Thyroid gland (tissue), 4 donors: ENCODE data around the gene PMIS2. TPM values are rescaled to one million over a fixed set of nuclear protein-coding genes. Genes with fewer than 3 reads are reported as not detected.

Experiments
- DNase-seq, 2 donors: peaks; one replicate each; pipeline ENCODE4 v3.0.0-alpha.2; 2019
- H3K27ac ChIP-seq, 3 donors: fragments of 200-600 bp; sonication (generic); 1 replicate in 2 of 3; 2 replicates in 1 of 3; pipeline ENCODE4 v1.5.1; 2016 to 2019; ENCODE audit warnings: mild to moderate bottlenecking in 1 of 3, moderate library complexity in 1 of 3
- H3K27me3 ChIP-seq: fragments of 200-600 bp; sonication (generic); one replicate; pipeline ENCODE4 v1.5.1; 2019
- H3K36me3 ChIP-seq, 2 donors: fragments of 200-600 bp; sonication (generic); one replicate each; pipeline ENCODE4 v1.5.1; 2016 to 2019
- H3K4me1 ChIP-seq, 2 donors: fragments of 200-600 bp; sonication (generic); one replicate each; pipeline ENCODE4 v1.5.1; 2017 to 2019
- H3K4me3 ChIP-seq, 3 donors: fragments of 200-600 bp; sonication (generic); replicated peaks in 1 of 3; 1 replicate in 2 of 3; 2 replicates in 1 of 3; pipeline ENCODE4 v1.5.1; 2016; ENCODE audit warnings: mild to moderate bottlenecking in 1 of 3
- H3K9me3 ChIP-seq: fragments of 200-600 bp; sonication (generic); one replicate; pipeline ENCODE4 v1.5.1; 2017
- POLR2A ChIP-seq, 2 donors: fragments of 450-650 bp; IDR thresholded peaks; one replicate each; pipeline ENCODE4 v1.6.1; 2017; ENCODE audit warnings: antibody characterized with exemption in 2 of 2, mild to moderate bottlenecking in 2 of 2, moderate library complexity in 1 of 2
- WGBS, 2 donors: methylation state at CpG; one replicate each; pipeline ENCODE4 v1.1.5; 2017; 5-methylcytosine and 5-hydroxymethylcytosine counted together
- intact Hi-C: fragments of 100-400 bp; cut with DNase I; formaldehyde crosslinking; loops from one replicate; pipeline ENCODE4 v1.15.1; 2023
- total RNA-seq, 4 donors: library from RNA; depleted of rRNA; stranded (reverse); fragments of >200 nt; gene quantifications; one replicate each; pipeline ENCODE4 v1.2.3, GENCODE V29; 2016
- TF ChIP-seq, protein P1 (sequence below), 6 experiments: fragments of 200-600 bp in 3 of 6; fragments of 450-650 bp in 3 of 6; sonication (generic) in 3 of 6; IDR thresholded peaks; one replicate each; pipeline ENCODE4 v1.5.1; 2016 to 2019; ENCODE audit warnings: antibody characterized with exemption in 6 of 6, mild to moderate bottlenecking in 2 of 6, inconsistent platforms in 1 of 6, moderate library complexity in 1 of 6

PMIS2 gene
- total RNA-seq, 4 donors from 2014 or later = not detected

- no peaks in the 10 kb centered on the region for H3K27me3 ChIP-seq
- H3K9me3 ChIP-seq = no peaks in the 10 kb centered on the region
- no peaks in the 10 kb centered on the region for H3K36me3 ChIP-seq
- TF ChIP-seq POLR2A (IDR thresholded peaks at IDR 0.05) = no peak
- TF ChIP-seq, protein P1, sequence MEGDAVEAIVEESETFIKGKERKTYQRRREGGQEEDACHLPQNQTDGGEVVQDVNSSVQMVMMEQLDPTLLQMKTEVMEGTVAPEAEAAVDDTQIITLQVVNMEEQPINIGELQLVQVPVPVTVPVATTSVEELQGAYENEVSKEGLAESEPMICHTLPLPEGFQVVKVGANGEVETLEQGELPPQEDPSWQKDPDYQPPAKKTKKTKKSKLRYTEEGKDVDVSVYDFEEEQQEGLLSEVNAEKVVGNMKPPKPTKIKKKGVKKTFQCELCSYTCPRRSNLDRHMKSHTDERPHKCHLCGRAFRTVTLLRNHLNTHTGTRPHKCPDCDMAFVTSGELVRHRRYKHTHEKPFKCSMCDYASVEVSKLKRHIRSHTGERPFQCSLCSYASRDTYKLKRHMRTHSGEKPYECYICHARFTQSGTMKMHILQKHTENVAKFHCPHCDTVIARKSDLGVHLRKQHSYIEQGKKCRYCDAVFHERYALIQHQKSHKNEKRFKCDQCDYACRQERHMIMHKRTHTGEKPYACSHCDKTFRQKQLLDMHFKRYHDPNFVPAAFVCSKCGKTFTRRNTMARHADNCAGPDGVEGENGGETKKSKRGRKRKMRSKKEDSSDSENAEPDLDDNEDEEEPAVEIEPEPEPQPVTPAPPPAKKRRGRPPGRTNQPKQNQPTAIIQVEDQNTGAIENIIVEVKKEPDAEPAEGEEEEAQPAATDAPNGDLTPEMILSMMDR (IDR thresholded peaks at IDR 0.05) = no peak
- 90 to 92% methylated on average over 6 of the region's 6 CpGs for WGBS, 2 donors
- H3K4me3 ChIP-seq = no peak overlapping the region
- DNase-seq = no peak
- peaks cover 0 to 4% of the 10 kb centered on the region in 2 donors for H3K4me1 ChIP-seq
- H3K27ac ChIP-seq = no peak overlapping the region
- intact Hi-C loops = no loop called here
Measured at GRCh38 chr19:35623327-35624010, 37.5 kb downstream of the PMIS2 start.

GRCh38 chr19:35628264-35628564 is 42.2 kb downstream of the PMIS2 start:
- H3K4me3 ChIP-seq = peak overlapping the region; percentile 24 to 100 (median 54)
- no peak for DNase-seq
- no peaks in the 10 kb centered on the region for H3K9me3 ChIP-seq
- no peak for TF ChIP-seq POLR2A (IDR thresholded peaks at IDR 0.05)
- TF ChIP-seq, protein P1 (IDR thresholded peaks at IDR 0.05) = no peak
- H3K36me3 ChIP-seq = peaks cover 24 to 26% of the 10 kb centered on the region in 2 donors
- no peaks in the 10 kb centered on the region for H3K27me3 ChIP-seq
- intact Hi-C loops = no loop called here
- WGBS, 2 donors = 7 to 8% methylated on average over 9 of the region's 9 CpGs
- peaks cover 8 to 16% of the 10 kb centered on the region in 2 donors for H3K4me1 ChIP-seq
- peak overlapping the region; percentile 28 to 79 (median 75) for H3K27ac ChIP-seq

GRCh38 chr19:35628565-35629331 is 42.8 kb downstream of the PMIS2 start, which contains the start of gene RBM42:
RBM42 (plus strand) TSS chr19:35629036; CDS start chr19:35629154, 118 bp downstream.
- WGBS, 2 donors = 0% methylated on average over 27 to 32 of the region's 56 CpGs
- peaks cover 30 to 31% of the 10 kb centered on the region in 2 donors for H3K36me3 ChIP-seq
- H3K27me3 ChIP-seq = no peaks in the 10 kb centered on the region
- peaks cover 8 to 16% of the 10 kb centered on the region in 2 donors for H3K4me1 ChIP-seq
- TF ChIP-seq, protein P1 (IDR thresholded peaks at IDR 0.05) = peak in 1 of 6 experiments; percentile 32
- TF ChIP-seq POLR2A (IDR thresholded peaks at IDR 0.05) = peak; percentile 31 to 77
- peak within 1 kb of the TSS; percentile 28 to 79 (median 75) for H3K27ac ChIP-seq
- intact Hi-C loops = no loop called here
- no peaks in the 10 kb centered on the region for H3K9me3 ChIP-seq
- H3K4me3 ChIP-seq = peak within 1 kb of the TSS; percentile 82 to 100 (median 95)
- peak; percentile 98 for DNase-seq

- Histone ChIP-seq H3K27ac (peak overlapping the region; percentile 27 to 79 (median 75)), H3K27me3 (no peaks in the 10 kb centered on the region), H3K4me3 (peak overlapping the region; percentile 82 to 100 (median 95)), H3K36me3 (peaks cover 35 to 37% of the 10 kb centered on the region in 2 donors), H3K4me1 (peaks cover 8 to 16% of the 10 kb centered on the region in 2 donors), H3K9me3 (no peaks in the 10 kb centered on the region)
- DNase-seq = no peak
- TF ChIP-seq POLR2A (IDR thresholded peaks at IDR 0.05) = no peak
- TF ChIP-seq, protein P1 (IDR thresholded peaks at IDR 0.05) = no peak
- WGBS, 2 donors = 0 to 5% methylated on average over 7 to 15 of the region's 15 CpGs
- intact Hi-C loops = no loop called here
Measured at GRCh38 chr19:35629332-35629633, 43.3 kb downstream of the PMIS2 start.
